ENCODE data around the gene MYO15A.

MYO15A gene

DNA sequence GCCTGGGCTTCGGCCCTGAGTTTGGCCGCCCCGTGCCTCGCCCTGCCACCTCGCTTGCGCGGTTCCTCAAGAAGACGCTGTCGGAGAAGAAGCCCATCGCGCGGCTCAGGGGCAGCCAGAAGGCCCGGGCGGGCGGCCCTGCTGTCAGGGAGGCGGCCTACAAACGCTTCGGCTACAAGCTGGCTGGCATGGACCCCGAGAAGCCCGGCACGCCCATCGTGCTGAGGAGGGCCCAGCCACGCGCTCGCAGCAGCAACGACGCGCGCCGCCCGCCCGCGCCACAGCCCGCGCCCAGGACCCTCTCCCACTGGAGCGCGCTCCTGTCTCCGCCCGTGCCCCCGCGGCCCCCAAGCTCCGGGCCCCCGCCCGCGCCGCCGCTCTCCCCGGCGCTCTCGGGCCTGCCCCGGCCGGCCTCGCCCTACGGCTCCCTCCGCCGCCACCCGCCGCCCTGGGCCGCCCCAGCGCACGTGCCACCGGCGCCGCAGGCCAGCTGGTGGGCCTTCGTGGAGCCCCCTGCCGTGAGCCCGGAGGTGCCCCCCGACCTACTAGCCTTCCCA lies 12.0 kb downstream of the MYO15A start:
- TF ChIP-seq, protein P1, sequence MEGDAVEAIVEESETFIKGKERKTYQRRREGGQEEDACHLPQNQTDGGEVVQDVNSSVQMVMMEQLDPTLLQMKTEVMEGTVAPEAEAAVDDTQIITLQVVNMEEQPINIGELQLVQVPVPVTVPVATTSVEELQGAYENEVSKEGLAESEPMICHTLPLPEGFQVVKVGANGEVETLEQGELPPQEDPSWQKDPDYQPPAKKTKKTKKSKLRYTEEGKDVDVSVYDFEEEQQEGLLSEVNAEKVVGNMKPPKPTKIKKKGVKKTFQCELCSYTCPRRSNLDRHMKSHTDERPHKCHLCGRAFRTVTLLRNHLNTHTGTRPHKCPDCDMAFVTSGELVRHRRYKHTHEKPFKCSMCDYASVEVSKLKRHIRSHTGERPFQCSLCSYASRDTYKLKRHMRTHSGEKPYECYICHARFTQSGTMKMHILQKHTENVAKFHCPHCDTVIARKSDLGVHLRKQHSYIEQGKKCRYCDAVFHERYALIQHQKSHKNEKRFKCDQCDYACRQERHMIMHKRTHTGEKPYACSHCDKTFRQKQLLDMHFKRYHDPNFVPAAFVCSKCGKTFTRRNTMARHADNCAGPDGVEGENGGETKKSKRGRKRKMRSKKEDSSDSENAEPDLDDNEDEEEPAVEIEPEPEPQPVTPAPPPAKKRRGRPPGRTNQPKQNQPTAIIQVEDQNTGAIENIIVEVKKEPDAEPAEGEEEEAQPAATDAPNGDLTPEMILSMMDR (conservative IDR thresholded peaks at IDR 0.05) = no peak

DNA sequence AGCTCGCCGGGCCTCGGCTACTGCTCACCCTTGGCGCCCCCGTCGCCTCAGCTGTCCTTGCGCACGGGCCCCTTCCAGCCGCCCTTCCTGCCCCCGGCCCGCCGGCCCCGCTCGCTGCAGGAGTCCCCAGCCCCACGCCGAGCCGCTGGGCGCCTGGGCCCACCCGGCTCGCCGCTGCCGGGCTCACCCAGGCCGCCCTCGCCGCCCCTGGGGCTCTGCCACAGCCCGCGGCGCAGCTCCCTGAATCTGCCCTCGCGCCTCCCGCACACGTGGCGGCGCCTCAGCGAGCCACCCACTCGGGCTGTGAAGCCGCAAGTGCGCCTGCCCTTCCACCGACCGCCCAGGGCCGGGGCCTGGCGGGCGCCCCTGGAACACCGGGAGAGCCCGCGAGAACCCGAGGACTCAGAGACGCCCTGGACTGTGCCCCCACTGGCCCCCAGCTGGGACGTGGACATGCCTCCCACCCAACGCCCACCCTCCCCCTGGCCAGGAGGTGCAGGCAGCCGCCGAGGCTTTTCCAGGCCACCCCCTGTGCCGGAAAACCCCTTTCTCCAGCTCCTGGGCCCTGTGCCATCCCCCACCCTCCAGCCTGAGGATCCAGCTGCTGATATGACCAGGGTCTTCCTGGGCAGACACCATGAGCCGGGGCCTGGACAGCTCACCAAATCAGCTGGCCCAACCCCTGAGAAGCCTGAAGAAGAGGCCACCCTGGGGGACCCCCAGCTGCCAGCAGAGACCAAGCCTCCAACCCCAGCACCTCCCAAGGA lies 12.8 kb downstream of the MYO15A start:
- H3K27ac ChIP-seq = no peak overlapping the region
- TF ChIP-seq, protein P1 (conservative IDR thresholded peaks at IDR 0.05) = no peak

More for the DNA sequence above, 12.0 kb downstream of the MYO15A start:
- H3K27ac ChIP-seq = no peak overlapping the region

DNA sequence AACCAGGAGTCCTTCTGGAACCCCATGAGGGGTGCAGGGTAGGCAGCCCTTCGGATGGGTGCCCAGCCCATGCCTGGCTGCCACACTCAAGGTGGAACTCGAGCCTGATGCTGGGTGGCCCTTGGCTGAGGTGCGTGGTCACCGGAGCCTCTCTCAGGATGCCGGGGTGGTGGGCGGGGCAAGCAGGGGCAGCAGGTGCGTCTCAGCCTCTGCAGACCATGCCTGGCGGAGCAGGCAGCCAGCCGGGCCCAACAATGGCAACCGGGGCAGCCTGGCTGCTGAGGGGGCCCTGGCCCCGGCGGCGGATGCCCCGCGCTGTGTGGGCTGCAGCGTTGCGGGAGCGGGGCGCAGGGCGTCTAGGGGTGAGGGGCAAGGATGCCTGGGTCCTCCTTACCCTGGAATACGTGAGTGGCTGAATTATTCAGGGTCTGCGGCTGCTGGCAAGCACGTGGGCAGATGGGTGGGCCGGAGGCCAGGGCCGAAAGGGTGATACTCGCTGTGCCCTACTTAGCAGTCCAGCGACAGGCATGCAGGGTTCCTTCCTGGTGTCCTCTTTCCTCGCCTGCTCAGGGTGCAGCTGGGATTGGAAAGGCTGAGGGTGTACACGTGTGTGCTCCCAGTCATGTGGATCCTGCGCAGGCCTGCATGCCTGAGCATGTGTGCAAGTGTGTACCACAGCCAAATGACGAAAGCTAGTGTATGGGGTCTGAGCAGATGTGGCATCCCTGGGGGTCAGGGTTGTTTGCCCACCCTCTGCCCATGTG lies 14.6 kb downstream of the MYO15A start:
- TF ChIP-seq, protein P1 (conservative IDR thresholded peaks at IDR 0.05) = no peak
- H3K27ac ChIP-seq = no peak overlapping the region

DNA sequence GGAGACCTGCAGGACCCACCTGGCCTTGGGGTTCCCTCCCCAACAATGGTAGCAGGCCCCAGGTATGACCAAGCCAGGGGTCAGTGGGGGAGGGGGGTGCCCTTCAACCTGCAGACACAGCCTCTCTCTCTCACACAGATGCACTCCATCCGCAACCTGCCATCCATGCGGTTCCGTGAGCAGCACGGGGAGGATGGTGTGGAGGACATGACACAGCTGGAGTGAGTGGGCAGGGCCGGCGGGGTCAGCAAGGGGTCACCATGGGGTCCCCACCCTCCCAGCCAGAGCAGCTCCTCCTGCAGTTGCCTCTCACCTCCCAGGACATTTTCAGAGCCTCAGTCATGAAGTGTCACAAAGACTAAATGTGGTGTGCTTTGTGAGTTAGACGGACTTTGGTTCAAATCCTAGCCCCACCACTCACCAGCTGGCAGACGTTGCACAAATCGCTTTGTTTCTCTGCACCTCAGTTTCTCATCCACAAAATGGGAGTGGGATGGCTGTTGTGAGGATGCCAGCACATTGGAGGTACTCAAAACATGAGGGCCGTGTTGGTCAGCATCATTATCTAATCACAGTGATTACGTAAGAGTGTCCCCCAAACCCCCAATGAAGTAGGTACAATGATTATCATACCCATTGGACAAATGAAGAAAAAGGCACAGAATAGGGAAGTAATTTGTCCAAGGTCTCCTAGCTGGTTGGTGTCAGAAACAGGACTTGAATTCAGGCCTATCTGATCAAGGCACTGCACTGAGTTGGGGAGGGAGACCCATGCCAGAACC lies 16.0 kb downstream of the MYO15A start:
- TF ChIP-seq, protein P1 (conservative IDR thresholded peaks at IDR 0.05) = no peak
- H3K27ac ChIP-seq = no peak overlapping the region

DNA sequence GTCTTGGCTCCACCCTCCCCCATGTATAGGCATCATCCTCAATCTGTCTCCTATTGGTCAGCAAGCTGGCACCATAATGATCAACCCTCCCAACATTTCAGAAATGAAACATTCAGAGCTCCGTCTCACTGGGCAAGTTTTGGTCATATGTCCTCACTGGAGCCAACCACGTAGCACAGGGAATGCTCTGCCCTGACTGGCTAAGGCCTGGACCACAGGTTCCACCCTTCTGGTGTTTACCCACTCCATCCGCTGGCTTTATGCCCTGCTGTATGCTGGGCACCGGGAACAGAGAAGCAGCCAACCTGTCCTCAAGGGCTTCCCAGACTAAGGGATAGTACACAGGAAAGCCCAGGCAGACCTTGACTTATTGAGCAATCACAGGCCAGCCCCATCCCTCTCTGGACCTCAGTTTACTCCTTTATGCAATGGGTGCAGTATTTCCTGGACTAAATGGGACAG lies 20.5 kb downstream of the MYO15A start:
- TF ChIP-seq, protein P1 (conservative IDR thresholded peaks at IDR 0.05) = no peak
- no peak overlapping the region for H3K27ac ChIP-seq

DNA sequence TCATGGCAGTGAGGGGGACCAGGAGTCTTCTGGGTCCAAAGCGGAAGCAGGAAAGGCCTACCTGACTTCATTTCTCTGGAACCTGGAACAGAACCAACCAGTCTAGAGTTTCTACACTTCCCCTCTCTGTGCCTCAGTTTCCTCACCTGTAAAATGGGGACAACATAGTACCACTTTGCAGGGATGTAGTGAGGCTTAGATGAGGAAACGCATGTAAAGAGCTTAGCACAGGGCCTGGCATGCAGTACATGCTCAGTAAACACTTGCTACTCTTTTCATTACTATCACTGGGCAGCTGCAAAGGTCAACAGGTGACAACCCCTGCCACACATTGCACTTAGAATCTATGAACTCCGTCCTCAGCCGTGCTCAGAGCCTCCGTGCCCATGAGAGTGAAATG lies 24.2 kb downstream of the MYO15A start:
- TF ChIP-seq, protein P1 (conservative IDR thresholded peaks at IDR 0.05) = no peak
- no peak overlapping the region for H3K27ac ChIP-seq

Measured in VCaP (cell line).